GM21717 (cell line): ENCODE data around the gene FDX2.
"Not testable (repeated sequence)": the region's sequence is repeated elsewhere in the genome, so short reads cannot be mapped to it uniquely, and the experiment has no call there.

Experiments used
- ATAC-seq: cut with Tn5 transposase; IDR thresholded peaks from one replicate; pipeline ENCODE4 v1.9.1; 2021; ENCODE audit warnings: mild to moderate bottlenecking, moderate library complexity; ENCODE audit not compliant: unreplicated experiment

FDX2 gene

GRCh38 chr19:10315335-10316214, at the start of gene FDX2:
FDX2 (minus strand) TSS chr19:10316015; CDS start chr19:10315996, 19 bp downstream.
- ATAC-seq: no peak

GRCh38 chr19:10365518-10365917, 49.7 kb upstream of the FDX2 start:
- ATAC-seq: no peak

- no peak for ATAC-seq
These were observed 48.8 kb upstream of the FDX2 start for GRCh38 chr19:10364644-10365043.

- ATAC-seq: no peak
These were observed 48.0 kb upstream of the FDX2 start for GRCh38 chr19:10363789-10364281.

- no peak for ATAC-seq
These were observed 46.4 kb upstream of the FDX2 start for GRCh38 chr19:10362259-10362658.

DNA sequence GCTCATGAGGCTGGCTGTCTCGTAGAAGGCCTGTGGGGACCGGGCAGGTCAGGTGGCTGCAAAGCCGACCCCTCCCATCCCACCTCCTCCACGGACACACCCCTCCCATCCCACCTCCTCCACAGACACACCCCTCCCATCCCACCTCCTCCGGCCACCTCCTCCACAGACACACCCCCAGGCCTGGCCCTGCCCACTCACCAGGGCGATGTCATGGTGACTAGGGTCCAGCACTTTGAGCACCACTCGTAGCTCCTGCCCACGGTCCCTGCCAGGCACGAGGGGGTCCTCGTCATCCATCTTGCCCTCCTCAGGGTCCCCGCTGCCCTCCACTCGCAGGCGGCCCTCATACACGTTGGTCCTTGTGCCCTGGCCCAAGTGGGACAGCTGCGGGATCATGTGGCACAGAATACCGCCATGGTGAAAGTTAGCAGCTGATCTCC, 45.8 kb upstream of the FDX2 start:
- no peak for ATAC-seq

GRCh38 chr19:10356431-10356830, 40.6 kb upstream of the FDX2 start:
- ATAC-seq: no peak

DNA sequence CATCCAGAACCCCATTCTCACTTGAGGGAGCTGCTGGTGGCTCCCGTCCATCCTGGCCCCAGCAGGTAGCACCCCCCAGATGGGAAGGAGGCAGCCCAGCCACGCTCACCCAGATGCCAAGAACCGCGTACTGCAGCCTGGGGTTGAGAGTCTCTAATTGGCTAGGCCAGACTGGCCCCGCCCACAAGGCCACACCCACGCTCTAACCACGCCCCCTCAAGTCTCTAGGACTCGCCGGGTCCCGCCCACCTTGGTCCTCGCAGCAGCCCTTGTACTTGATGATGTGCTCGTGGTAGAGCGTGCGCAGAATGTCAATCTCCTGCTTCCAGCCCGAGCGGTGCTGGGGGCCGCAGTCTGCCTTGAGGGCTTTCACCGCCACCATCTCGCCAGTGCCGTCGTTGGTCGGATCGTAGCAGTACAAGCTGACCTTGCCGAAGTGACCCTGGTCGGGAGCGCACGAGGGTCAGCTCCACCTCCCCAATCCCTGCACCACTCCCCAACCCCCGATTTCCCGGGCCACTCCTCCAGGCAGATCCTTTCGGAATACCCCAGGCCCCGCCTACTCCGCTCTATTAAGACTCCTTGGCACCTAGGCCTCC, 38.1 kb upstream of the FDX2 start:
- no peak for ATAC-seq

GRCh38 chr19:10352764-10353671, 37.2 kb upstream of the FDX2 start:
- no peak for ATAC-seq

- no peak for ATAC-seq
These were observed 30.7 kb upstream of the FDX2 start for GRCh38 chr19:10346509-10346908.

DNA sequence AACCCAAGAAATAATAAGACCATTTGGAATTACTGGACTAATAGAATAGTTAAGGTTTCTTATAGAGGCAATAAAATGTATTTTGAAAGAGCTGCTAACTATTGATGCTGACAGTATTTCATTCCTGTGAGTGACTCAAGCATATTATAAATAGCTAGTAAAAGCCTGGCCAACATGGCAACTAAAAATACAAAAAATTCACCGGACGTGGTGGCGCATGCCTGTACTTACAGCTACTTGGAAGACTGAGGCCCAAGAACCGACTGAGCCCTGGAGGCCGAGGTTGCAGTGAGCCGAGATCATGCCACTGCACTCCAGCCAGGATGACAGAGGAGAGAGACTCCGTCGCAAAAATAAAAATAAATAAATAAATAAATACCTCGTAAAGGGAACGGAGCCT, 29.0 kb upstream of the FDX2 start:
- no peak for ATAC-seq

- ATAC-seq: no peak
These were observed 27.7 kb upstream of the FDX2 start for GRCh38 chr19:10343495-10343894.

DNA sequence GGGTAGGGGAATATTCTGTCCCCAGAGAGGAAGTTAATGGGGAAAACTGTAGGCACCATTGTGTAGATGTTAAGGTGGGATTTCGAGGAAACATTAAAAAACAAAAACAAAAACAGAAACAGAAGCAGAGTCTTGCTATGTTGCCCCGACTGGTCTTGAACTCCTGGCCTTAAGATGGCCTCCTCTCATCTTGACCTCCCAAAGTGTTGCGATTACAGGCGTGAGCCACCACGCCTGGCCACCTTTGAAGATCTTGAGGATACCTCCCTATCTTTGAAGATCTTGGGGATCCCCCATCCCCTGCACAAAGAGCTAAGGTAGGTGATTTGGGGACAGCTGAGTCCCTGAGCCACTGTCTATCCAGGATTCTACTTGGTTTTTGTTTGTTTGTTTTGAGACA, 24.2 kb upstream of the FDX2 start:
- ATAC-seq: no peak

DNA sequence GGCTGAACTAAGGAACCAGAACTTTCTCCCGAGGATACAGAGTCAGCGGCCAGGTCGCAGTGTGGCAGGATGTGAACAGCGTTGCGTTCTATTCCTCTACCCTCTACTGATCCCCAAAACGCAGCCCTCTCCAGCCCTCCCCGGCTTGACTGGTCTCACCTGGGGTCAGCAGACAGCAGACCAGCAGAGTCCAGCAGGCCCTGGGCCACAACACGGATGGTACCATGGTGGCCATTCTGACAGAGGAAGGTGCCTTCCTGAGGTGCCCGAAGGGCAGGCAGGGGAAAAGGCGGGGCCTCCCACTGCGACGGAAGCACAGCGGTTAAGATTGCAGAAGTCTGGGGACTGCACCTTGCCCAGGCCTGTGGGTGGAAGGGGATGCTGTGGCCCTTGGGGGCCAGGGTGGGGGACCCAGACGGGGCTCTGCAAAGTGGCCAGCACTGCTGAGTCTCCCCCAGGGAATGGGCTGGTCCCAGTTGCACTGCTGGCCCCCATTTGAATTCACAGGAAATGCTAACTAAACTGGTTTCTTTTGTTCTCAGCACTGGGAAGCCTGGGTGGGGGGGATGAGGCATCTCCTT, 23.7 kb upstream of the FDX2 start, which contains the start of gene ICAM3:
TSS of gene ICAM3 (minus strand) at position 245 of the 581 bp plus-strand sequence. CDS start at position 235, 10 bp downstream.
- peak; percentile 51 for ATAC-seq

DNA sequence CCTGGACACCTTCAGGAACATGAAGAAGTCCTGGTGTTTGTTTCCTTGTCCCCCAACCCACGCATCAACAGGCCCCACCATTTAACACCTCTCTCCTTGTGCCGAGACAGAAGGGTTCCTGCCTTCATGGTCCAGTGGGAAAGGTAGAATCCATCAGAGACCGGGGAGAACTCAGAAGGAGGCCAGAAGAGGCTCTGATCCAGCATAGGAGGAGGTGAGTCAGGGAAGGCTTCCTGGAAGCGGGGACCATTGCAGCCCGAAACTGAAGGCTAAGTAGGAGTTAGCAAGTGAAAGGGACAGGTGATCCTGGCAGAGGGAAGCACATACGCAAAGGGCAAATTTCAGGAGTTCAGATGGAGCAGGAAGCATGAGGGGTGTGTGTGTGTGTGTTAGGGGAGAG, 23.1 kb upstream of the FDX2 start:
- no peak for ATAC-seq

DNA sequence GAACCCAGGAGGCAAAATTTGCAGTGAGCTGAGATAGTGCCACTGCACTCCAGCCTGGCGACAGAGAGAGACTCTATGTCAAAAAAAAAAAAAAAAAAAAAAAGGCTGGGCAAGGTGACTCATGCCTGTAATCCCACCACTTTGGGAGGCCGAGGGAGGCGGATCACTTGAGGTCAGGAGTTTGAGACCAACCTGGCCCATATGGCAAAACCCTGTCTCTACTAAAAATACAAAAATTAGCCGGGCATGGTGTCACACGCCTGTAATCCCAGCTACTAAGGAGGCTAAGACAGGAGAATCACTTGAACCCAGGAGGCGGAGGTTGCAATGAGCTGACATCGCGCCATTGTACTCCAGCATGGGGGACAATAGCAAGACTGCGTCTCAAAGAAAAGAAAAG, 20.9 kb upstream of the FDX2 start:
- ATAC-seq: not testable (repeated sequence)

GRCh38 chr19:10335352-10335985, 19.7 kb upstream of the FDX2 start:
- no peak for ATAC-seq

- no peak for ATAC-seq
These were observed 19.0 kb upstream of the FDX2 start for GRCh38 chr19:10334588-10335351.
